Suprapubic skin (tissue), 4 donors: ENCODE measurements around the gene TAF5L. TPM values are rescaled to one million over a fixed set of nuclear protein-coding genes. Genes with fewer than 3 reads are reported as not detected.
A peak's percentile ranks its signal among the peaks of the same experiment; 100 is the strongest.
"Not testable (repeated sequence)": the region's sequence is repeated elsewhere in the genome, so short reads cannot be mapped to it uniquely, and the experiment has no call there.

Source experiments
- DNase-seq, 2 donors: peaks; one replicate each; pipeline ENCODE4 v3.0.0-alpha.2; 2019; ENCODE audit warnings: low spot score in 2 of 2
- H3K27ac ChIP-seq: fragments of 200-600 bp; sonication (generic); one replicate; pipeline ENCODE4 v1.5.1; 2019
- H3K27me3 ChIP-seq: fragments of 200-600 bp; sonication (generic); one replicate; pipeline ENCODE4 v1.5.1; 2019
- H3K36me3 ChIP-seq: fragments of 200-600 bp; sonication (generic); one replicate; pipeline ENCODE4 v1.5.1; 2019
- H3K4me1 ChIP-seq: fragments of 200-600 bp; sonication (generic); one replicate; pipeline ENCODE4 v1.5.1; 2019
- H3K4me3 ChIP-seq: fragments of 200-600 bp; sonication (generic); one replicate; pipeline ENCODE4 v1.5.1; 2019; ENCODE audit warnings: mild to moderate bottlenecking
- H3K9me3 ChIP-seq: fragments of 200-600 bp; sonication (generic); one replicate; pipeline ENCODE4 v1.5.1; 2019
- CTCF ChIP-seq, 2 donors: fragments of 200-600 bp in 1 of 2; fragments of 450-650 bp in 1 of 2; sonication (generic) in 1 of 2; IDR thresholded peaks; one replicate each; pipeline ENCODE4 v1.5.1; 2016 to 2019; ENCODE audit warnings: antibody characterized with exemption in 2 of 2, mild to moderate bottlenecking in 1 of 2, moderate library complexity in 1 of 2
- EP300 ChIP-seq: sonication (generic); formaldehyde crosslinking; IDR thresholded peaks from one replicate; pipeline ENCODE4 v1.6.1; 2017; ENCODE audit warnings: antibody characterized with exemption
- POLR2A ChIP-seq, 2 donors: fragments of 450-650 bp; IDR thresholded peaks; one replicate each; pipeline ENCODE4 v1.6.1; 2017; ENCODE audit warnings: antibody characterized with exemption in 2 of 2, mild to moderate bottlenecking in 2 of 2, moderate library complexity in 2 of 2
- POLR2AphosphoS5 ChIP-seq, 3 donors: sonication (generic); formaldehyde crosslinking; IDR thresholded peaks; one replicate each; pipeline ENCODE4 v1.6.1; 2017; ENCODE audit warnings: antibody characterized with exemption in 3 of 3
- WGBS: methylation state at CpG from one replicate; pipeline ENCODE4 v1.1.5; 2018; 5-methylcytosine and 5-hydroxymethylcytosine counted together
- total RNA-seq, 4 donors: library from RNA; depleted of rRNA; stranded (reverse); fragments of >200 nt; gene quantifications; one replicate each; pipeline ENCODE4 v1.1.0, GENCODE V29; 2016

Gene TAF5L
- total RNA-seq, 4 donors from 2014 or later: 10.5 to 16.8 (median 15.8) TPM

GRCh38 chr1:229596925-229597699, 28.8 kb downstream of the TAF5L start:
- no peak for TF ChIP-seq POLR2A (IDR thresholded peaks at IDR 0.05)
- TF ChIP-seq CTCF (IDR thresholded peaks at IDR 0.05): no peak
- TF ChIP-seq EP300: no peak
- H3K4me3 ChIP-seq: no peak overlapping the region
- no peaks in the 10 kb centered on the region for H3K27me3 ChIP-seq
- no peaks in the 10 kb centered on the region for H3K9me3 ChIP-seq
- 61% methylated on average over 7 of the region's 7 CpGs for WGBS
- DNase-seq: no peak
- H3K27ac ChIP-seq: peak overlapping the region; percentile 73
- H3K36me3 ChIP-seq: peaks cover 45% of the 10 kb centered on the region
- H3K4me1 ChIP-seq: peaks cover 22% of the 10 kb centered on the region

GRCh38 chr1:229595876-229596275, 30.0 kb downstream of the TAF5L start:
- not testable (repeated sequence) for H3K27me3 ChIP-seq, H3K27ac ChIP-seq, H3K4me3 ChIP-seq, DNase-seq, H3K9me3 ChIP-seq
- Histone ChIP-seq H3K4me1 (peaks cover 22% of the 10 kb centered on the region), H3K36me3 (peaks cover 34% of the 10 kb centered on the region)
- 100% methylated on average over 7 of the region's 7 CpGs for WGBS

GRCh38 chr1:229594227-229595008, 31.5 kb downstream of the TAF5L start:
- peaks cover 17% of the 10 kb centered on the region for H3K4me1 ChIP-seq
- no peak overlapping the region for H3K4me3 ChIP-seq
- H3K27me3 ChIP-seq: no peaks in the 10 kb centered on the region
- no peak overlapping the region for H3K27ac ChIP-seq
- no peaks in the 10 kb centered on the region for H3K9me3 ChIP-seq
- DNase-seq: no peak
- TF ChIP-seq POLR2A (IDR thresholded peaks at IDR 0.05) (no peak), EP300 (no peak), CTCF (IDR thresholded peaks at IDR 0.05) (no peak), POLR2AphosphoS5 (IDR thresholded peaks at IDR 0.05) (no peak)
- peaks cover 34% of the 10 kb centered on the region for H3K36me3 ChIP-seq
- WGBS: 97% methylated on average over 34 of the region's 34 CpGs

GRCh38 chr1:229593800-229594199, 32.1 kb downstream of the TAF5L start:
- WGBS: 94% methylated on average over 12 of the region's 12 CpGs
- H3K4me3 ChIP-seq: no peak overlapping the region
- H3K9me3 ChIP-seq: no peaks in the 10 kb centered on the region
- H3K4me1 ChIP-seq: peaks cover 12% of the 10 kb centered on the region
- no peak overlapping the region for H3K27ac ChIP-seq
- TF ChIP-seq EP300 (no peak), POLR2AphosphoS5 (IDR thresholded peaks at IDR 0.05) (no peak), POLR2A (IDR thresholded peaks at IDR 0.05) (no peak), CTCF (IDR thresholded peaks at IDR 0.05) (no peak)
- H3K27me3 ChIP-seq: no peaks in the 10 kb centered on the region
- DNase-seq: no peak
- H3K36me3 ChIP-seq: peaks cover 34% of the 10 kb centered on the region

- Histone ChIP-seq H3K36me3 (peaks cover 26% of the 10 kb centered on the region), H3K9me3 (no peaks in the 10 kb centered on the region), H3K27ac (no peak overlapping the region), H3K27me3 (no peaks in the 10 kb centered on the region), H3K4me3 (no peak overlapping the region), H3K4me1 (no peaks in the 10 kb centered on the region)
- DNase-seq: no peak
- WGBS: 86% methylated on average over 5 of the region's 5 CpGs
- TF ChIP-seq POLR2AphosphoS5 (IDR thresholded peaks at IDR 0.05) (no peak), EP300 (no peak), CTCF (IDR thresholded peaks at IDR 0.05) (no peak), POLR2A (IDR thresholded peaks at IDR 0.05) (no peak)
Measured at GRCh38 chr1:229590119-229590518, 35.8 kb downstream of the TAF5L start.
